ENCODE data around the gene ZNF639.

ZNF639 gene

DNA sequence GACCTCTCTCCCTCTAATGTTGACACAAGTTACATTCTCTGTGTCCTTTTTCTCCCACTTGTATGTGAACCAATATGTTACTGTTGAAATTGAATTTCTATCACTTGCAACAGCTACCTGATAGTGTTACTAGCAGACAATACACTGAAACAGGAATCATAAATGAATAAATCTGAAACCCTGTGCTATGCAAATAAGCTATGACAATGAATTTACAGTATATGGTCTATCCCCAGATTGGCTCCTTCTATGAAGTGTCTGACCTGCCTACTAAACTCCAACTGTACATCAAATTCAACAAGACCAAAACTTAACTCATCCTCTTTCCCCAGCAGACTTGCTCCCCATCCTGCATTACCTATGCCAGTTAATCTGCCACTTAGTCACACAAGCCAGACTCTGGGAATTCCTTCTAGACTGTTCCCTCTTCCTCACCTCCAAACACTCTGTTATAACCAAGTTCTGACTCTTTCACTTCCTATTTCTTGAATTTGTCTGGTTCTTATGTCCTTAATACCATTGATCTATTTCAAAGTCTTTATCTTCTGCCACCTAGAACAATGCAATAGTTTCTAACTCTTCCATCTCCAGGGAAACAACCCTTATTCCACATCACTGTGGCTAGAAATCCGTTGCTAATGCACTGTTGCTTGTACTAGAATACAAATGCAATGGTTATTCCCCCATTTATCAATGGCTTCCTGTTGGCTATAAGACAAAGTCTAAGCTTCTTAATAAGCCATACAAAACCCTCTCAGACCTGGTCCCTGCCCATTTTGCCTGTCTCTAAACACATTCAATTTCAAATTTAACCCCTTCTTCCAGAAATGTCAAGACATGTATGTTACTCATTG lies 13.4 kb upstream of the ZNF639 start:
- no peak for DNase-seq (ENCODE audit: low read depth, low spot score)

DNA sequence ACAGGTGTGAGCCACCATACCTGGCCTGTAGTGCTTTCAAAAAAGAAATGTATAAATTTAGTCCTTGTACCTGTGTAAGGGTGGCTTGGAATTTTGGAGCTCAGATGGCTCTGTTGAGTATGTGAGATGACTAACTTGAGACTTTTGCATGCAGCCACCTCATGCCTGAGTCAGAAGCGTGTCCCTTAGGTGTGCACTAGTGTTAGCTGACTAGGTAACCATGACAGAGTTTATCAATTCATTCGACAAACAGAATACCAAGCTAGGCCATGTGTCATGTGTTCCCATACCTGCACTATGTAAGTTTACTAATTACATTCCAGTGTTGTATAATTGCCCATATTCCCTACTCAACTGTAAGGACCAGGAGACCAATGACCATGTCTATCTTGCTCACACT lies 4.0 kb upstream of the ZNF639 start:
- no peak for DNase-seq (ENCODE audit: low read depth, low spot score)

DNA sequence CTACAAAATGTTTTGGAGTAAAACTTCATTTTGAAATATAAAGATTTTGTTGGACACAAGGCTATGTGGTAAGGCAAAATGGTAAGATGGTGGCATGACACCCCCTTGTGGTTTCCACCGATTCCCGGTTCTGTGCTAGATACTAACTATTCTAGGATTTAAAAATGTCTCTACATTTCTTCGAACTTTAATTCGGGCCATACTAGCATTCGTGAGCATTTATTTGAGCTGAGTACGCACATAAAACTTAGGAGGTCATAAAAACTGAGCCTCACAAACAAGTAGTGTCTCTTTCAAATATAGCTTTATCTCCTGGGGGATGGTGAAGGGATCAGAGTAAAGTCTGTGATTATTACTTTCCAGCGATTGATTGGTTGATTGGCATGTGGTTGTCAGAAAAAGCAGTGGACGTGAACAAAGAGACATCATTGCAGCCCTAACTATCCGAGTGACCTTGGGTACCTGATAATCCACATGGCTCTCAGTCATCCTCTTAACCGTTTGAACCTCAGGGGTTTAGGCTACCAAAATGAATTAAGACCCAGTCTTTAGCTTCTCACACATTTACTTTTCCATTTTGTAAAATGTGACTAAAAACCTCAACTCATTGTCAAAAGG lies 1.1 kb upstream of the ZNF639 start:
- no peak for DNase-seq (ENCODE audit: low read depth, low spot score)

- DNase-seq (ENCODE audit: low read depth, low spot score), result peak; percentile 14
These were observed 623 bp downstream of the ZNF639 start for GRCh38 chr3:179323197-179324110.

DNA sequence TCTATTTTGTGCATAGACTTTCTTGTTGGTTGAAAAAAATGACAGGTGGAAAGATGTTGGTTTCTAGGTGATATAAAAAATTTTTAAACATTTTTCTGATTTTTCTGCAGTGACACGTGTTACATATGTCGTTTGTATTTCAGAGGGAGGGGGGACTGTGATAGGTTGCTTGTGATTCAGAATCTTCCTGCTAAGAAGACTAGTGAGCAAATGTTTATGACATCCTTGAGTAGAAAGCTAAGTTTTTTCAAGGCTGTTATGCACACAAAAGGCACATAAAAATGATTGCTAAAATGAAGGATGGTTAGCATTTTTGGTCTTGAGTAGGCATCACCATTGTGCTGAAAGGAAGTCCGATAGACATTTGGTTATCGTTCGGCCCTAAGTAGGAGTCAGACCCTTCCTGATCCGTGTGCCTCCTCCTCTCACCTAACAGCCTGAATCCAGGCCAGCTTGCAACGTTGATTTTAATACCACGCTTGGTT lies 1.5 kb downstream of the ZNF639 start:
- no peak for DNase-seq (ENCODE audit: low read depth, low spot score)

DNA sequence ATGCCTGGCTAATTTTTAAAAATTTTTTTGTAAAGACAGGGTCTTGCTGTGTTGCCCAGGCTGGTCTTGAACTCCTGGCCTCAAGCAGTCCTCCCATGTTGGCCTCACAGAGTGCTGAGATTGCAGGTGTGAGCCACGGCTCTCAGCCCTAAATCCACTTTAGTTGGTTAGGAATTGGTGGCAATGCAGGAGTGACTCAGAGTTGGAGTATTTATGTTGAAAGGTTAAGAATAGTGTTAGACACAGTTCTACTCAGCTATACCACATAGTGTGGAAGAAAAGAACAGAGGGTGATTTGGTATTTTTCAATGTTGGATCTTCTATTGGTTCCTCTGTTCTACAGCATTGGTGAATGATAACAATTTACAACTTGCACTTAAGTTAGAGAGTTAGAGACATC lies 7.6 kb downstream of the ZNF639 start:
- no peak for DNase-seq (ENCODE audit: low read depth, low spot score)

DNA sequence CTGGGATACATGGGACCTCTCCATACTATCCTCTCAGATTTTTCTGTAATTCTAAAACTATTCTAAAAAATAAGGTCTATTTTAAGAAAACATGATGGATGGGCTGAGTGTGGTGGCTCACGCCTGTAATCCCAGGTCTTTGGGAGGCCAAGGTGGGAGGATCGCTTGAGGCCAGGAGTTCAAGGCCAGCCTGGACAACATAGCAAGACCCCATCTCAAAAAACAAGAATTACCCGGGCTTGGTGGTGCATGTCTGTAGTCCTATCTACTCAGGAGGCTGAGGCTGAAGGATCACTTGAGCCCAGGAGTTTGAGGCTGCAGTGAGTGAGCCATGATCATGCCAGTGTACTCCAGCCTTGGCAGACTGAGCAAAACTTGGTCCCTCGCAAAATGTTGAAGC lies 9.4 kb downstream of the ZNF639 start:
- no peak for DNase-seq (ENCODE audit: low read depth, low spot score)

DNA sequence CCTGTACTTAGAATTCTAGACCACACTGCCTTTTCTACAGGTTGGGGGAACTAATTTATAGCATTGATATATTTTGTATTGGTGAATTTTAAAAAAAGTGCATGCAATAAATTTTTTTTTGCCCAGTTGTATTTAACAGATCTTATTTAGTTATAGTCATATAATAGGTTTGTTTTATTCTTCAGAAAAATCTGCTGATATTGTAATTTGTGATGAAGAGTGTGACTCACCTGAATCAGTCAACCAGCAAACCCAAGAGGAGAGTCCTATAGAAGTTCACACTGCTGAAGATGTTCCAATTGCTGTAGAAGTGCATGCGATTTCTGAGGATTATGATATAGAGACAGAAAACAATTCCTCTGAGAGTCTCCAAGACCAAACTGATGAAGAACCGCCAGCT lies 10.3 kb downstream of the ZNF639 start:
- DNase-seq (ENCODE audit: low read depth, low spot score), result no peak

- no peak for DNase-seq (ENCODE audit: low read depth, low spot score)
These were observed 13.6 kb downstream of the ZNF639 start for GRCh38 chr3:179336345-179336929.

DNA sequence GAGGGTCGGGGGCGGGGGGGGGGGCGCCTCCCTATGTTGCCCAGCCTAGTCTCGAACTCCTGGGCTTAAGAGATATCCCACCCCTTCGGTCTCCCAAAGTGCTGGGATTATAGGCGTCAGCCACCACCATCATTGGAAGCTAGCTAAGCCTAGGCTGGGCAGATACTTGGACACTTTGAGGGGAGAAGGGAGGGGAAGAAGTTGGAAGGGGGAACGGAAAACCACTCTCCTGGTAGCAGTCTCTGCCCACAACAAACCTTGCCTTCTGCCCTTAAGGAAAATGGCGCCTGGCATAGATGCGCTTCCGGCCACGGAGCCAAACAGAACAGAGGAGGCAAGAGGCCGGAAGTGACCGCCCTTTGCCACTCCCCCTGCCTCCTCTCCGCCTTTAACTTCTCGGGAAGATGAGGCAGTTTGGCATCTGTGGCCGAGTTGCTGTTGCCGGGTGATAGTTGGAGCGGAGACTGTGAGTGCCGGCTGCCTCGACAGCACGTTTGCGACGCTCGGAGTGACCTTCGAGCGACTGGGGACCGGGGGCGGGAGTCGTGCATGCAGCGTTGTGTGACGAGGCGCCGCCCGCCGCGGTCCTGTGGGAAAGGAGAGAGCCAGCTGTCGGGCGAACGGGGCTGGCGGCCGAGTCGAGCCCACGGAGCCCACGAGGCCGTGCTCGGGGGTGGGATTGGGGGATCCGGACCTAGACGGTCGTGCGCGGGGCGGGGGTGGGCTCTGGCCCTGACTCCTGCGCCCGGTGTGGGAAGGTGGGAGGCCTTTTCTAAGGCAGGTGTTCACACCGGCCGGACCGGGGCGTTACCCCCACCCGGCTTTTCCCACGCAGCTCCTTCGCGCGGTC lies 24.7 kb downstream of the ZNF639 start, which contains the start of gene MFN1:
Gene MFN1 (plus strand): TSS at position 365 of the 850 bp plus-strand sequence. CDS start 1,143 bp downstream, outside the sequence.
- DNase-seq (ENCODE audit: low read depth, low spot score), result peak; percentile 77

- no peak for DNase-seq (ENCODE audit: low read depth, low spot score)
These were observed 25.6 kb downstream of the ZNF639 start for GRCh38 chr3:179348325-179349013.

GRCh38 chr3:179355996-179356395 lies 33.2 kb downstream of the ZNF639 start:
- no peak for DNase-seq (ENCODE audit: low read depth, low spot score)

DNA sequence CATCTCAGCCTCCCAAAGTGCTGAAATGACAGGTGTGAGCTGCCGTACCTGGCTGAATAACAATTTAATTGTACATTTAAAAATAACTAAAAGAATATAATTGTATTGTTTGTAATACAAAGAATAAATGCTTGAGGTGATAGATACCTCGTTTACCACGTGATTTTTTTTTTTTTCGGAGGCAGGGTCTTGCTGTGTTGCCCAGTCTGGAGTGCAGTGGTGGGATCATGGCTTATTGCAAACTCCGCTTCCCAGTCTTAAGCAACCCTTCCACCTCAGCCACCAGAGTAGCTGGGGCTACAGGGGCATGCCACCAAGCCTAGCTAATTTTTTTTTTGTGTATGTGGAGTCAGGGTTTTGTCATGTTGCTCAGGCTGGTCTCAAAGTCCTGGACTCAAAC lies 40.5 kb downstream of the ZNF639 start:
- no peak for DNase-seq (ENCODE audit: low read depth, low spot score)

GRCh38 chr3:179369621-179370020 lies 46.8 kb downstream of the ZNF639 start:
- DNase-seq (ENCODE audit: low read depth, low spot score), result no peak

DNA sequence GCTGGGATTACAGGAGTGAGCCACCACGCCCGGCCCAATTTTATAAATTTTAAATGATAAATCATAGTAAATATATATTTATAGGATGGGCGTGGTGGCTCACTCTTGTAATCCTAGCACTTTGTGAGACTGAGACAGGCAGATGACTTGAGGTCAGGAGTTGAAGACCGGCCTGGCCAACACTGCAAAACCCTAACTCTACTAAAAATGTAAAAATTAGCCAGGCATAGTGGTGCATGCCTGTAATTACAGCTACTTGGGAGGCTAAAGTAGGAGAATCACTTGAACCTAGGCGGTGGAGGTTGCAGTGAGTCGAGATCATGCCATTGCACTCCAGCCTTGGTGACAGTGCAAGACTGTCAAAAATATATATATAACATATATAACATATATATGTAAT lies 51.1 kb downstream of the ZNF639 start:
- no peak for DNase-seq (ENCODE audit: low read depth, low spot score)

DNA sequence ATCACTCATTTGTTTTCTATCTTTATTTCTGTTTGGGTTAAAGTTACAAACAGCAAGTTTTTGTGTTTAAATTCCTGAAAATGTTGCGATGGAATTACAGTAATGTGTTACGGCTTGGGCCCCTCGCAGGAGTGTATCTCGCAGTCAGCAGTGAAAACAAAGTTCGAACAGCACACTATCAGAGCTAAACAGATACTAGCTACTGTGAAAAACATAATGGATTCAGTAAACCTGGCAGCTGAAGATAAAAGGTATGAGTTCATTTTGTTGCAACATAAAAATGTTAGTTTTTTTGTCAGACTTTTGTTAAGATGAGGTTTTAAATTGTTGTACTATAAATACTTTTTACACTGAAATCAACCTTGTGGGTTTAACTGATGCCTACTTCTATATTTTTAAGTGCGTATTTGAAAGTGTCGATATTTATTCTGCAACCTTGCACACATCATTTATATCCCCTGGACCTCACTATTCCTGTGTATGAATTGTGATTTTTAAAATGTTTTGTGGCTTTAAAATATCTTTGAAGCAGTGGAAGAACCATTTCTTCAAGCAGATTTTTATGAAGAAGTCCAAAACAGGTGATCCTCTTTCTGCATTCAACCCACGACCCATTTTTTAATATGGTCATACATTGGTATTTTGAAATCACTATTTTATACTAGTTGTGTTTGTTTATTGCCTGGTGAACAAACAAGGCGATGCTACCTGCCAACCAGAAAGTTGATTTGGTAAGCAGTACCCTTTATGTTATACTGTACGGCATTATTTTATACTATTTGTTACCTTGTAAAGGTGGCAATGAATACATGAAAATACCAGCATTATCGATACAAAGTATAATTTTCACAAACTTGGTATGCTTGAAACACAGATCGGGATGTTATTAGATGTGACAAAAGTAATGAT lies 52.5 kb downstream of the ZNF639 start:
- no peak for DNase-seq (ENCODE audit: low read depth, low spot score)

GRCh38 chr3:179376474-179376873 lies 53.6 kb downstream of the ZNF639 start:
- no peak for DNase-seq (ENCODE audit: low read depth, low spot score)

Measured in activated naive CD8-positive, alpha-beta T cell treated with anti-CD3 and anti-CD28 coated beads, Interleukin-2, amount 50 U/mL, for 16 hours (primary cell).